Heart left ventricle (tissue), 16 donors: ENCODE data around the gene FUT2. TPM values are rescaled to one million over a fixed set of nuclear protein-coding genes. Genes with fewer than 3 reads are reported as not detected.

ENCODE experiments used
- ATAC-seq, 4 donors: fragments of 200-7000 bp; cut with Tn5 transposase; one replicate each; pipeline ENCODE4 v1.9.1; 2020 to 2022; ENCODE audit warnings: moderate library complexity in 4 of 4, mild to moderate bottlenecking in 3 of 4, moderate number of reproducible peaks in 1 of 4
- DNase-seq, 5 donors: peaks; one replicate each; pipeline ENCODE4 v3.0.0-alpha.2; 2020
- H3K27ac ChIP-seq, 12 donors: fragments of 200-600 bp; sonication (generic) in 4 of 12; one replicate each; pipeline versions ENCODE4 v1.5.0 to v1.8.0; 2016 to 2022; ENCODE audit warnings: mild to moderate bottlenecking in 2 of 12
- H3K27me3 ChIP-seq, 9 donors: fragments of 200-600 bp; sonication (generic) in 2 of 9; one replicate each; pipeline versions ENCODE4 v1.5.1 to v1.8.0; 2016 to 2022; ENCODE audit warnings: mild to moderate bottlenecking in 3 of 9
- H3K36me3 ChIP-seq, 9 donors: fragments of 200-600 bp; sonication (generic) in 2 of 9; one replicate each; pipeline versions ENCODE4 v1.5.0 to v1.8.0; 2018 to 2022; ENCODE audit warnings: mild to moderate bottlenecking in 2 of 9
- H3K4me1 ChIP-seq, 12 donors: fragments of 200-600 bp; sonication (generic) in 4 of 12; one replicate each; pipeline versions ENCODE4 v1.5.0 to v1.8.0; 2016 to 2022; ENCODE audit warnings: mild to moderate bottlenecking in 3 of 12
- H3K4me3 ChIP-seq, 12 donors: fragments of 200-600 bp; sonication (generic) in 4 of 12; one replicate each; pipeline versions ENCODE4 v1.5.0 to v1.8.0; 2017 to 2022; ENCODE audit warnings: mild to moderate bottlenecking in 9 of 12, moderate library complexity in 4 of 12
- H3K9me3 ChIP-seq, 12 donors: fragments of 200-600 bp; sonication (generic) in 4 of 12; one replicate each; pipeline versions ENCODE4 v1.5.0 to v1.8.0; 2016 to 2022; ENCODE audit warnings: mild to moderate bottlenecking in 1 of 12
- POLR2A ChIP-seq, 2 donors: fragments of 450-650 bp; IDR thresholded peaks; one replicate each; pipeline ENCODE4 v1.6.1; 2017; ENCODE audit warnings: antibody characterized with exemption in 2 of 2, mild to moderate bottlenecking in 2 of 2, moderate library complexity in 2 of 2
- WGBS, 4 donors: extraction: QIAGEN DNeasy Blood & Tissue Kit in 2 of 4; methylation state at CpG; one replicate each; pipeline versions ENCODE4 v1.1.5 to v1.1.7; 2013 to 2018; 5-methylcytosine and 5-hydroxymethylcytosine counted together
- intact Hi-C, 10 donors: fragments of 100-400 bp; cut with DNase I; formaldehyde crosslinking; loops; one replicate each; pipeline versions ENCODE4 v1.11.1 to v1.14.2; 2022
- polyA plus RNA-seq, 2 donors: library from polyadenylated mRNA; stranded (reverse); fragments of 200-250 nt; gene quantifications; one replicate each; pipeline ENCODE4 v1.2.3, GENCODE V29; 2013
- total RNA-seq, 9 donors: library from RNA; depleted of rRNA in 2 of 9; stranded (reverse); fragments of >200 nt in 2 of 9; fragmentation: NEBNext Ultra II Directional in 3 of 9; extraction: Animal tissue kit (Norgen Biotek cat#: 25700) in 3 of 9; gene quantifications; one replicate each; pipeline versions ENCODE4 v1.1.0 to v1.2.4, GENCODE V29; 2016 to 2023
- TF ChIP-seq, protein P1 (sequence below), 12 donors: fragments of 200-600 bp; sonication (generic) in 4 of 12; IDR thresholded peaks; one replicate each; pipeline versions ENCODE4 v1.5.0 to v1.8.0; 2018 to 2022; ENCODE audit warnings: antibody characterized with exemption in 12 of 12, mild to moderate bottlenecking in 5 of 12
- donor health status: ischemic (EF 13 %, LVEDD 7.1; RV severe dilation, severe dysfunction).
- donor health status: healthy with polysubstance abuse.
- donor health status: DM: no; HTN: yes; CAD: no.
- donor health status: DM: no; HTN: no; CAD: no.
- donor health status: ischemic (EF 25% LVEDD 6.9; RV normal size, moderate dysfunction).
- donor health status: ischemic (EF 25% LVEDD 5.7; RV mildly dilated, moderate dysfunction).
- donor health status: healthy.
- donor health status: DM: yes; HTN: yes; CAD: no.
- donor health status: ischemic (EF 35%, LVEDD 5.7; RV mildly dilated, moderate dysfunction).
- donor health status: nonischemic (EF 11% LVEDD 7.7; RV severe dilation, severe dysfunction).
- donor health status: DM: yes; HTN: yes; CAD: no.
- donor health status: PGD.
- donor health status: ischemic (EF 29% LVEDD 5.4; RV normal size, mild dysfunction).
- donor health status: nonischemic (EF 23%, LVEDD 6.1; RV moderate dilation, normal function).

The FUT2 gene
- total and polyA plus RNA-seq, 11 donors: 0.14 to 0.19 TPM; not detected in 9

DNA sequence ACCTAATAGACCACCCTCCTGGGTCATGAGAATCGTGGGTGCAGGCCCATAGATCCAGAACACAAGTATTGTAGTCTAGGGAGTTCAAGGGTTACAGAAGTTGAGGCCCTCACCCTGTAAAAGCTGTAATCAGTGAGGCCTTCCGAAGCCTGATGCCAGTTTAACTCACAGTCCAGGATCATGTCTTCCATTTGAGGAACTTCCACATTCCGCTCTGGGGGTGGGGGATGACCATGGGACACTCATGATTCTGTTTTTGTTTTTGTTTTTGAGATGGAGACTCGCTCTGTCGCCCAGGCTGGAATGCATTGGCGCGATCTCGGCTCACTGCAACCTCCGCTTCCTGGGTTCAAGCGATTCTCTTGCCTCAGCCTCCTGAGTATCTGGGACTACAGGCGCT lies 46.3 kb downstream of the FUT2 start:
- ATAC-seq (no peak), DNase-seq (peak in 1 of 5 donors; percentile 12)
- Histone ChIP-seq H3K4me3 (no peak overlapping the region), H3K27me3 (peaks cover 0 to 19% (median 0%) of the 10 kb centered on the region in 9 donors), H3K9me3 (no peaks in the 10 kb centered on the region), H3K4me1 (peaks cover 0 to 41% (median 17%) of the 10 kb centered on the region in 12 donors), H3K36me3 (peaks cover 0 to under 1% (median 0%) of the 10 kb centered on the region in 9 donors), H3K27ac (peak overlapping the region; percentile 82 to 99 (median 90))
- WGBS, 4 donors: 89 to 96% (median 91%) methylated on average over 11 of the region's 11 CpGs
- intact Hi-C loops: no loop called here
- TF ChIP-seq, protein P1, sequence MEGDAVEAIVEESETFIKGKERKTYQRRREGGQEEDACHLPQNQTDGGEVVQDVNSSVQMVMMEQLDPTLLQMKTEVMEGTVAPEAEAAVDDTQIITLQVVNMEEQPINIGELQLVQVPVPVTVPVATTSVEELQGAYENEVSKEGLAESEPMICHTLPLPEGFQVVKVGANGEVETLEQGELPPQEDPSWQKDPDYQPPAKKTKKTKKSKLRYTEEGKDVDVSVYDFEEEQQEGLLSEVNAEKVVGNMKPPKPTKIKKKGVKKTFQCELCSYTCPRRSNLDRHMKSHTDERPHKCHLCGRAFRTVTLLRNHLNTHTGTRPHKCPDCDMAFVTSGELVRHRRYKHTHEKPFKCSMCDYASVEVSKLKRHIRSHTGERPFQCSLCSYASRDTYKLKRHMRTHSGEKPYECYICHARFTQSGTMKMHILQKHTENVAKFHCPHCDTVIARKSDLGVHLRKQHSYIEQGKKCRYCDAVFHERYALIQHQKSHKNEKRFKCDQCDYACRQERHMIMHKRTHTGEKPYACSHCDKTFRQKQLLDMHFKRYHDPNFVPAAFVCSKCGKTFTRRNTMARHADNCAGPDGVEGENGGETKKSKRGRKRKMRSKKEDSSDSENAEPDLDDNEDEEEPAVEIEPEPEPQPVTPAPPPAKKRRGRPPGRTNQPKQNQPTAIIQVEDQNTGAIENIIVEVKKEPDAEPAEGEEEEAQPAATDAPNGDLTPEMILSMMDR (IDR thresholded peaks at IDR 0.05): no peak
- no peak for TF ChIP-seq POLR2A (IDR thresholded peaks at IDR 0.05)

DNA sequence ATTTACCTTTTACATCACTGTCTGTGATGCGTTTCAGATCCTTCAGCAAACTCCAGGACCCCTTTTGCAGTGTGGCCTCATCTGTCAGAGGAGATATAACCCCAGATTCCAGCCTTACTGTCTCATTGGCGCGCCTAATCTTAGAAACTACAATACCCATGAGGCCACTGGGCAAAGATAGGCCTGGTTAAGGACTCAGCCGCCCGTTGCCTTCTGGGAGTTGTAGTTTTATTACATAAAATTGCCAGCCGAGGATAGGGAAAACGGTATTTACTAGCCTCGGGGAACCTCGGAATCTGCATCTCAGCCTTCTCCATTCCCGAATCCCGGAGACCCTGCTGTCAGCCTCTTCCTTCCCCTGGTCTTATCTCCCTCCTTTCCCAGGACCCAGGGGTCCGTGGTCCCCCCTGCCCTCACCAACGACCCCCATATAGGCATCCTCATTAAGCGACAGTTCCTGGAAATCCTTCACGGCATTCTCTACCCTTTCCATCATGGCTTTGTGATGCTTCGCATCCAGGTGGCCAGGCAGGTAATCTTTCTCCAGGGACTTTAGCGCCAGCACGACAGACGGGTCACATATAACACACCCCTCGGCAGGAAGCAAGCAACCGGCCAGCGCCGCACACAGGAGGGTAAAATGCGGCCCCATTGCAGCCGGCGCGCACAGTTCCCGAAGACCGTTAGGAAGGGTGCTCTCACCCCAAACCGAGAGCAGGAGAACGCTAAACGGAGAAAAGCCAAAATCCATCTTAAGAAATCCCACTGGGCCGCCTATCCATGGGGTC lies 49.6 kb downstream of the FUT2 start:
- TF ChIP-seq, protein P1 (IDR thresholded peaks at IDR 0.05): no peak
- no peak for TF ChIP-seq POLR2A (IDR thresholded peaks at IDR 0.05)
- H3K36me3 ChIP-seq: peaks cover 0 to 5% (median 0%) of the 10 kb centered on the region in 9 donors
- DNase-seq (peak in 4 of 5 donors; percentile 60 to 69 (median 60)), ATAC-seq (peak in 2 of 4 donors; percentile 28 to 43)
- H3K27ac ChIP-seq: peak overlapping the region in 2 of 12 donors; percentile 86 to 87
- intact Hi-C loops: no loop called here
- H3K27me3 ChIP-seq: peaks cover 0 to 8% (median 0%) of the 10 kb centered on the region in 9 donors
- WGBS, 4 donors: 33 to 46% (median 43%) methylated on average over 33 of the region's 33 CpGs
- no peaks in the 10 kb centered on the region for H3K9me3 ChIP-seq
- peaks cover 0 to 26% (median 9%) of the 10 kb centered on the region in 12 donors for H3K4me1 ChIP-seq
- H3K4me3 ChIP-seq: peak overlapping the region in 1 of 12 donors; percentile 10

DNA sequence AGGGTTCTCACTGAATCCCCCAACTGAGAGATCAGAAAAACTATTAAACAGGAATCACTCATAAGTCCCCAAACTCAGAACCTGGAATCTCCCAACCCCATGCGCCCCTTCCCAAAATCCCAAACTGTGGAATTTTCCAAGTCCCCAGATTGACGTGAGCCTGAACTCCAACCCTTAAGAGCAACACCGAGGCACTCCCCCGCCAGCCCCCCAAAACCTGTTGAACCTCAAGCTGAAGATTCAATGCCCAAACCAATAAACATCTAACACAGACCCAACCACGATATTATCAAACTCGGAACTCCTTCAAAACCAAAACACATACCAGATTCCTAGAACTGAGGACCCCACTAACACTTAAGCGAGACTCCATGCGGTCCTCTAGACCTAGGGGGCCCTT lies 50.3 kb downstream of the FUT2 start:
- TF ChIP-seq, protein P1 (IDR thresholded peaks at IDR 0.05): no peak
- TF ChIP-seq POLR2A (IDR thresholded peaks at IDR 0.05): no peak
- peaks cover 0 to 8% (median 0%) of the 10 kb centered on the region in 9 donors for H3K27me3 ChIP-seq
- WGBS, 4 donors: 74 to 83% (median 76%) methylated on average over 8 of the region's 8 CpGs
- peaks cover 0 to 22% (median 9%) of the 10 kb centered on the region in 12 donors for H3K4me1 ChIP-seq
- DNase-seq: no peak
- no peak for ATAC-seq
- peaks cover 0 to 5% (median 0%) of the 10 kb centered on the region in 9 donors for H3K36me3 ChIP-seq
- intact Hi-C loops: no loop called here
- no peaks in the 10 kb centered on the region for H3K9me3 ChIP-seq
- peak overlapping the region in 4 of 12 donors; percentile 43 to 52 (median 49) for H3K4me3 ChIP-seq
- peak overlapping the region; percentile 61 to 93 (median 88) for H3K27ac ChIP-seq
